IPS-15b (cell line): ENCODE results near the gene YAE1.

ENCODE experiments used
- H3K27me3 ChIP-seq: one replicate; pipeline ENCODE4 v1.6.1; 2013; ENCODE audit warnings: low read length; ENCODE audit not compliant: control insufficient read depth, insufficient read depth
- H3K36me3 ChIP-seq: one replicate; pipeline ENCODE4 v1.6.1; 2013; ENCODE audit warnings: low read length; ENCODE audit not compliant: control insufficient read depth, insufficient read depth
- H3K4me1 ChIP-seq: one replicate; pipeline ENCODE4 v1.6.1; 2013; ENCODE audit warnings: mild to moderate bottlenecking, low read length; ENCODE audit not compliant: control insufficient read depth, insufficient read depth
- H3K4me3 ChIP-seq: one replicate; pipeline ENCODE4 v1.5.1; 2013; ENCODE audit warnings: low read depth, low read length
- H3K9ac ChIP-seq: one replicate; pipeline ENCODE4 v1.6.1; 2013; ENCODE audit warnings: low read depth, mild to moderate bottlenecking, low read length
- H3K9me3 ChIP-seq: one replicate; pipeline ENCODE4 v1.6.1; 2013; ENCODE audit warnings: mild to moderate bottlenecking, low read length; ENCODE audit not compliant: control insufficient read depth, insufficient read depth

The YAE1 gene

DNA sequence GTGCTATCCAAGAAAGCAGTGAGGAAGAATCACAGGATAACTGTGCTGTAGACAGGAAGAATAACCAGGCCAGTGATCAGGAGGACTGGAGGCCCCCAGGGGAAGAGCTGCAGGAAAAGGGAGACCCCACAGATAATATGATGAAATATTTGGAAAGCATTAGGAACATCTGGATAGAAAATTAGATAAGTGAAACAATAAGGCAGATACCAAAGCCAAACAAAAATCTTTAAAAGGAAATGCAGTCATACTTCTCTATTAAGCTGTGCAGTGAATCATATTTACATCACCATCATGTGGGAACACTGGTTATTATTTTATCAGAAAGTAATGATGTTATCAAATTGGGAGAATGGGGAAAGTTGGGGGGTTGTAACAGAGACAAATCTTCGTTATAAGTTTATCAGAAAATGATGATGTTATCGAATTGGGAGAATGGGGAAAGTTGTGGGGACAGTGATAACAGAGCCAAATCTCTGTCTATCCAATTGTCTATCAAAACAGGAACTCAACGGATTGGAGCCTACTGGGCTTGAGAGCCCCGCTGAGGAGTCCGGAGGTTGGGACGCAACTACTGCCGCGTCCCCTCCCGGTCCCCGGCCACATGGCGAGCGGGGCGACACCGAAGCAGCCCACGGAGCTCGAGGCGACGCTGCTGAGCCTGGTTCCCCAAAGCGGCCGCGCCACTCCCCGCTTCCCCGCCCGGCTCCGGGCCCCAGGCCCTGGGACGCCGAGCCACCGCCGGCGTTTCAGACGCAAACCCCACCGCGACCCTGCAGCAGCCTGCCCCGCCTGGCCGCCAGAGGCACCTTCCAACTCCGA is 43.1 kb downstream of the YAE1 start:
- no peaks in the 10 kb centered on the region for H3K9me3 ChIP-seq

DNA sequence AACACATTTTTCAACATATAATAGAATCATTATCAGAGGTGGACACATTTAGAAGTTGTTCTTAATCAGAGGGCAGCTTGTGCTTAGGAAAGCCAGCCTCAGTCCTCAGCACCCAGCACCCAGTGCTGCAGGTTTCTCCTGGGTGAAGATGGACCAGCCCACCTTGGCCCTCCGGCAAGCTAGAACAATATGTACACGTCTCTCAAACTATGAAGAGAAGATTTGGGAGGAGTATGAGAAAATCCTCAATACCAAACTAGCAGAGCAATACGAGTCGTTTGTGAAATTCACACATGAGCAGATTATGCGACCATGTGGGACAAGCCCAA is 43.7 kb downstream of the YAE1 start:
- Histone ChIP-seq H3K36me3 (no peaks in the 10 kb centered on the region), H3K4me1 (peaks cover 4% of the 10 kb centered on the region), H3K4me3 (peak overlapping the region; percentile 47), H3K9ac (no peak overlapping the region), H3K27me3 (peaks cover 24% of the 10 kb centered on the region), H3K9me3 (no peaks in the 10 kb centered on the region)

More for the DNA sequence above, 43.1 kb downstream of the YAE1 start:
- H3K9ac ChIP-seq, result no peak overlapping the region
- H3K27me3 ChIP-seq, result peaks cover 24% of the 10 kb centered on the region
- H3K36me3 ChIP-seq, result no peaks in the 10 kb centered on the region
- peaks cover 4% of the 10 kb centered on the region for H3K4me1 ChIP-seq
- peak overlapping the region; percentile 47 for H3K4me3 ChIP-seq

DNA sequence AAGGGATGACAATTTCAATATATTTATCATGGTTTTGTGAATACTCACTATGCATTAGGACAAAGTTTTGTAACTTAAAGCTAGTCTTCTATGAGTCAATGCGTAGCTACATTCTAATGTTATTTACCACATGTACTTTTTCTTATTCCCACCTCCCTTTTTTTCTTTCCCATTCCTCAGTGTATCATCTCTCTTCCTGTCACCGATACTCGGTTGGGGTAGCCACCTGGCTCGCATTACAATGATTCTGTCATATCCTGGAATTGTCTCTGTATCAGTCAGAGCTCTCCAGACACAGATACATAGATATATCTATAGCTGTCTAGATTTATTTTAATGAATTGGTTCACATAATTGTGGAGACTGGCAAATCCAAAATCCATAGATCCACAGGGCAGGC is 47.4 kb downstream of the YAE1 start:
- peaks cover 24% of the 10 kb centered on the region for H3K27me3 ChIP-seq

DNA sequence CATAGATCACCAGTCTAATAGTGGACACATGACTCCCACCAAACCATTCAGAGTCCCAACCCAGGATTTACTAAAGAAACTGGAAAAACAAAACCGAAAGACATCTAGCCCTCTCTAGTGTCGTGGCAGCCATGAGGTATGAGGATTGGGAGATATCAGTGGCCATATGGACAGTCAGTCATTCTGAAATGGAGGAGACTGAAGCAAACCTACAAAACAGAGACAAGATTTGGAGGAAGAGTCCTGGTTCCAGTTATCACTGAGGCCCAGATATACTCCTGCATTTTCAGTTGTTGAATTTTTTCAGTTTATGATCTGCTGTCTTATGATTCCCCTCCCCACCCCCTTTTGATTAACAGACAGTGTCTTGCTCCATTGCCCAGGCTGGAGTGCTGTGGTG is 48.1 kb downstream of the YAE1 start:
- no peaks in the 10 kb centered on the region for H3K36me3 ChIP-seq
- H3K27me3 ChIP-seq, result peaks cover 19% of the 10 kb centered on the region
- H3K4me1 ChIP-seq, result peaks cover 4% of the 10 kb centered on the region
- no peak overlapping the region for H3K4me3 ChIP-seq
- H3K9me3 ChIP-seq, result no peaks in the 10 kb centered on the region
- H3K9ac ChIP-seq, result no peak overlapping the region

More for the DNA sequence above, 47.4 kb downstream of the YAE1 start:
- Histone ChIP-seq H3K9me3 (no peaks in the 10 kb centered on the region), H3K36me3 (no peaks in the 10 kb centered on the region), H3K4me1 (peaks cover 4% of the 10 kb centered on the region), H3K9ac (no peak overlapping the region), H3K4me3 (no peak overlapping the region)

DNA sequence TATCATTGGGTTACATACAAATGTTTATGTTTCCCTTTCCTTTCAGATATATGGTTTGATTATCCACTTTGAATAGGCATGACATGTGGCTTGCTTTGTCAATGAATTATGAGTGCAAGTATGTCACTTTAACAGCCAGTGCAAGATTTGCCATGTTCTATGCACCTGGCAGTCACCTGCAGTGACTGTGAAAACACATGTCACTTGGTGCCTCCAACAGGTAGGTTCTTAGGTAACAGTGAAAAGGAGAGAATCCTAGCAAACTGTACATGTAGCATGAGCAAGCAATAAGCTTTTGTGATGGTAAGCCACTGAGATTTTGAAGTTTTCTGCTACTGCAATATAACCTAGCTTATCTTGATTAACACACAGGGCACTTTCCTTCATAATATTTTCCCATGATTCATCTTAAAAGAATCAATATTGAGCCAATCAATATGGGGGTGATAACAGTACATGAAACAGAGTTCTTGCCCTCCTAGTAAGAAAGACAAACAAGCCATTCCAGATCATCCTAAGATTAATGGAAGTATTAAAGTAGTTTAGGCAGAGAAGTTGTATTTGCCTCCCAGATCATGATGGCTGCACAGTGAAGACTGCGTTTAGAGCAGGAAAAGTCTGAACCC is 49.3 kb downstream of the YAE1 start:
- no peaks in the 10 kb centered on the region for H3K4me1 ChIP-seq
- H3K27me3 ChIP-seq, result peaks cover 7% of the 10 kb centered on the region
- H3K4me3 ChIP-seq, result no peak overlapping the region
- no peak overlapping the region for H3K9ac ChIP-seq
- no peaks in the 10 kb centered on the region for H3K9me3 ChIP-seq
- H3K36me3 ChIP-seq, result no peaks in the 10 kb centered on the region

DNA sequence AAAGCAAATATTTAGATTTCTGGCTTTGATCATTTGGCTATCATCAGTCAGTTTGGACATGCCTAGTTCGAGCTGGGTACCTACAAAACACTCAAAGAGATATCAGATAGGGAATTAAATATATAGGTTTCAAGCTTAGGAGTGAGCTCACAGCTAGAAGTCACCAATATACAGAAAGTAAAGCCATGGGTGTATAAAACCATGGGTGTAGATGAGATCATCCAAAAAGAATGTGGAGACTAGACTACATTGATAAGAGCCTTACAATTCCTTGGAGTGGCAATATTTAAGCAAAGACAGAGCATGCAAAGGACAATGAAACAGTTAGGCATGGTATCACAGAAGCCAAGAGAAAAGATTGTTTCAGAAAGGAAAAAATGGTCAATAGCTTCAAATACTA is 49.9 kb downstream of the YAE1 start:
- no peak overlapping the region for H3K9ac ChIP-seq
- no peaks in the 10 kb centered on the region for H3K9me3 ChIP-seq
- H3K36me3 ChIP-seq, result no peaks in the 10 kb centered on the region
- H3K4me3 ChIP-seq, result no peak overlapping the region
- H3K27me3 ChIP-seq, result peaks cover under 1% of the 10 kb centered on the region
- H3K4me1 ChIP-seq, result no peaks in the 10 kb centered on the region

DNA sequence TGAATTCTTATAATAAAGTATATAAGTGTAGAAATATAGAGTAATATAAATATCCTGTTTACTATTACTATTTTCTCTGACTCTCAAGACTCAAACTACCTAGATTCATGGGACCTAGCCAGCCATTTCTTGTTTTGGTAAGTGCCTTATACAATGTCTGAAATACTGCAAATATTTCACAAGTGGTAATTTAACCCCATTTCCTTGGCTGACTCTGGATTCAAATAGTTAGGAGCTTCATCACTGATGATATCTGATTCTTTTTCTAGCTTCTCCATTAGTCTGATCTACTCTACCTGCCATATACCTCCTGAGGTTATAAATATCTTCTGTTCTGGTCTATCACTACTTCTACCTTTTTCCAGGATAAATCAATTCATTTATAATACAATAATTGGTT is 50.8 kb downstream of the YAE1 start:
- Histone ChIP-seq H3K27me3 (no peaks in the 10 kb centered on the region), H3K4me3 (no peak overlapping the region), H3K9ac (no peak overlapping the region), H3K4me1 (no peaks in the 10 kb centered on the region), H3K36me3 (no peaks in the 10 kb centered on the region), H3K9me3 (no peaks in the 10 kb centered on the region)

DNA sequence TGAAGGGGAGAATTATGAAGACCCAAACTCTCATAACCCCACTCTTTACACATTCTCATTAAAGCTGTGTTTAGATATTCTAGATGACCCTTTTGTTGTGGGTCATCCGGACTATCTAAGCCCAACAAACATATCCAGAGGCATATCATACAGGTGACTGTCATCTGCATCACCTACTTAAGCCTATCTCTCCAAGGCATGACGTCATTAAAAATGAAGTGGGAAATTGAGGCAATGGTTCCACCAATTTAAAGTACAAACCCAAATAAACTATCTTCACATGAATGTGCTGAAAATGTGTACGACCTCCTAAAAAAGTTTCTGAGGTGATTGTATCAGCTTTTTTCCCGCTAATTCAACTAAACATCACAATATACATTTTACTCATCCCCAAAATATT is 52.7 kb downstream of the YAE1 start:
- H3K36me3 ChIP-seq, result no peaks in the 10 kb centered on the region
- no peak overlapping the region for H3K9ac ChIP-seq
- no peaks in the 10 kb centered on the region for H3K27me3 ChIP-seq
- H3K4me3 ChIP-seq, result no peak overlapping the region
- no peaks in the 10 kb centered on the region for H3K4me1 ChIP-seq
- H3K9me3 ChIP-seq, result no peaks in the 10 kb centered on the region

DNA sequence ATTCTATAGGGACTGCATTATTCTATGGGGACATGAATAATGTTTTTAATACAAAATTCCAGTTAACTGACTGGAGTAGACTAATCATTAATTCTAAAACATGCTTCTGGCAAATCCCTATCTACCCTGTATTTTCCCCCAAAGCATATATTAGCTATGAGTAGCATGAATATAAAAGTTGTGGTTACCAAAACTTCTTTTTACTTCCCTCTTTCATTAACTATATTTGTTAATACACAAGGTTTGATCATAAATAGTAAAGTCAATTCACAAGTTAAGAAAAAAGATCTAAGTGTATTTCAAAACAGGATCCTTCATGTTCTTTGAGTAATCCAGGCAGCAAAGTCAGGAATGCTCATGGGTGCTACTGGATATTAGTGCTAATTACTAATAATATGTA is 54.3 kb downstream of the YAE1 start:
- no peak overlapping the region for H3K4me3 ChIP-seq
- no peak overlapping the region for H3K9ac ChIP-seq
- H3K36me3 ChIP-seq, result no peaks in the 10 kb centered on the region
- no peaks in the 10 kb centered on the region for H3K9me3 ChIP-seq
- H3K4me1 ChIP-seq, result peaks cover 7% of the 10 kb centered on the region
- no peaks in the 10 kb centered on the region for H3K27me3 ChIP-seq

DNA sequence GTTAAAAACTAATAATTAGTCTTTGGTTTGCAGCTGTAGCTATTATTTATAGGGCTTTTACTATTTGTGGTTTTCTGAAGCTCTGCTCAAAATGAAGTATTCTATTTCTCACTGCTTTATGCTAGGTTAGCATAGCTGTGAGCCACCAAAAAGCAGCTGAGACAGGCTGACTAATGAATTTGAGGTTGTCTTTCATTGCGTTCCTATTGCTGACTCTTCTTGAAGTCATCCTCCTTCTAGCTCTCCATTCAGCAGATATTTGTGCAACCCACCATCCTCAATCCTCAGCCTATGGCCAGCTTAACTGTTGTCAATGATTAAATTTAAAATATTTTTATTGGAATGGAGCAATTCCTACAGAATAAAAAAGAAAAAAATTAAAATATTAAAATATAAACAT is 55.1 kb downstream of the YAE1 start:
- H3K9me3 ChIP-seq, result no peaks in the 10 kb centered on the region
- no peaks in the 10 kb centered on the region for H3K27me3 ChIP-seq
- H3K36me3 ChIP-seq, result no peaks in the 10 kb centered on the region
- H3K4me1 ChIP-seq, result peaks cover 11% of the 10 kb centered on the region
- H3K4me3 ChIP-seq, result no peak overlapping the region
- H3K9ac ChIP-seq, result no peak overlapping the region

DNA sequence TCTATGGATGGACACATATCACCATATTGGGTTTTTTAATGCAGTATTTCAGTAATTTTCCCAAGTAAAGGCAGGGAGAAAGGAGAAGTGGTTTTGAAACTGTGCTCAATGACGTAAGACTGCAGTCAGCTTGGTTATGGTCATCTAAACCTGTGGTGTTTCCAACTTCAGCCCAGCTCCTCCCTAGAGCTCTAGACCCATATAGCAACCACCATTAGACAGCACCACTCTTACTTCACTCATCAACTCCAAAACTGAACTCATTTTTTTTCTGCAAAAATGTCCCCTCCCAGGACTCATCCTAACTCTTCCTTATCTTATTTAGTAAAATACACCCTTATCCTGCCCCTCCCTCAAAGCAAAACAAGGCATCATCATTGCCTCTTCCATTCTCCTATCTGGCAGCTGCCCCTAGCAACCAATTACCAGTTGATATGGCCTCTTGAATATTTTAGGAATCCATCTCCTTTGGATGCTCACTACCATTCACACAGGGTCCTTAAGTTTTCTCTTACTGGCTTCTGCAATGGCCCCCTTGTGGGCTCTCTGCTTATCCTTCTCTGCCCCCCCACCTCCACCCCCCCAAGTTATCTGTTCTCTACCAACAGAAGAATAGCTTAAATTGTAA is 55.7 kb downstream of the YAE1 start:
- H3K36me3 ChIP-seq, result no peaks in the 10 kb centered on the region
- H3K4me1 ChIP-seq, result peaks cover 15% of the 10 kb centered on the region
- no peak overlapping the region for H3K9ac ChIP-seq
- no peaks in the 10 kb centered on the region for H3K9me3 ChIP-seq
- H3K27me3 ChIP-seq, result no peaks in the 10 kb centered on the region
- peak overlapping the region; percentile 91 for H3K4me3 ChIP-seq
